NAMALWA (cell line): ENCODE data around the gene TSTD2.

Experiments used
- DNase-seq: peaks from one replicate; pipeline ENCODE4 v3.0.0-alpha.2; 2015; ENCODE audit warnings: low spot score

Gene TSTD2

GRCh38 chr9:97632985-97633858 is at the start of gene TSTD2, which contains the start of gene NCBP1:
TSS of gene TSTD2 (minus strand) at chr9:97633368. CDS start at chr9:97627562, 5,806 bp downstream.
TSS of gene NCBP1 (plus strand) at chr9:97633821. CDS start at chr9:97633882, 61 bp downstream.
- DNase-seq, result peak; percentile 98

DNA sequence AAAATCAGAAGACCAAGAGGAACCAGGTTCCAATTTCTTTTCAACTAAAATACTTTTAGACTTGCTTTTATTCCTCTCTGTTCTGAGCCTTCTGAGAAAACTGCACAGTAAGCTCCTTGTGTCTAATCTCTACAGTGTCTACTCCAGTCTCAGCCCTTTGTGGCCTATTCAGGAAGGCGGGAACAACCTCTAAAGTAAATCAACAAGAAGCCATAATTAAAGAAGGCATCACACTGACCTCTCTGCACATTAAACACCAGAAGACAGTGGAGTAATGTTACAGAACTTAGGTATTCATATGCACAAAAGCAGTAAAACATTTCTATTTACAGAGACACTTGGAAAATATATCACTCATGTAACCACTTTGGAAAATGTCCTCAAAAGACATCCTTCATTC is 49.1 kb upstream of the TSTD2 start:
- DNase-seq, result no peak

- no peak for DNase-seq
These were observed 42.5 kb upstream of the TSTD2 start for GRCh38 chr9:97675655-97676054.

- no peak for DNase-seq
These were observed 40.8 kb upstream of the TSTD2 start for GRCh38 chr9:97673922-97674321.

DNA sequence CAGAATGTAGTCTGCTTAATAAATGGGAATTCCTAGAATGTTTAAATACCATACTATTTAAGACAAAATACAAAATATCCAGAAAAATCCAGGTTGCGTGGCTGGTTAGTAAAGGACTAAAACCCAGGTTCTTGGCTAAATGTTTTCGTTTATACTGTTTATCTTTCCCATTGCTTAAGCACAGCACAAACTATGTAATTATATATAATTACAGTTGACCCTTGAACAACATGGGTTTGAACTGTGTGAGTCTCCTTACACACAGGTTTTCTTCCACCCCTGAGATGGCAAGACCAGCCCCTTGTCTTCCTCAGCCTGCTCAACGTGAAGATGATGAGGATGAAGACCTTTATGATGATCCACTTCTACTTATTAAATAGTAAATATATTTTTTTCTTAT is 39.2 kb upstream of the TSTD2 start:
- DNase-seq, result no peak

- no peak for DNase-seq
These were observed 37.4 kb upstream of the TSTD2 start for GRCh38 chr9:97670586-97670985.

- DNase-seq, result no peak
These were observed 35.3 kb upstream of the TSTD2 start for GRCh38 chr9:97668485-97668884.

- no peak for DNase-seq
These were observed 33.9 kb upstream of the TSTD2 start for GRCh38 chr9:97666907-97667686.

DNA sequence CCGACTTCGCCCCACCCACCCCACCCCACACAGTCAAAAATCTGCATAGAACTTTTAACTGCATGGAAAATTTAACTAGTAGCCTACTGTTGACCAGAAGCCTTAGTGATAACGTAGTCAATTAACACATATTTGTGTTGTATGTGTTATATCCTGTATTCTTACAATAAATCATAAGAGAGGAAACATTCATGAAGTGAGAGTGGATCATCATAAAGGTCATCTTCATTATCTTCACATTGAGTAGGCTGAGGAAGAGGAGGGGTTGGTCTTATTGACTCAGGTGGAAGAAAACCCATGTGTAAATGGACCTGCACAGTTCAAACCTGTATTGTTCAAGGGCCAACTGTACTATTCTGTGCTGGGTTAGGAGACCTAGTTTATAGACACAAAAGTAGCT is 32.6 kb upstream of the TSTD2 start:
- no peak for DNase-seq

- no peak for DNase-seq
These were observed 27.7 kb upstream of the TSTD2 start for GRCh38 chr9:97660847-97661246.

DNA sequence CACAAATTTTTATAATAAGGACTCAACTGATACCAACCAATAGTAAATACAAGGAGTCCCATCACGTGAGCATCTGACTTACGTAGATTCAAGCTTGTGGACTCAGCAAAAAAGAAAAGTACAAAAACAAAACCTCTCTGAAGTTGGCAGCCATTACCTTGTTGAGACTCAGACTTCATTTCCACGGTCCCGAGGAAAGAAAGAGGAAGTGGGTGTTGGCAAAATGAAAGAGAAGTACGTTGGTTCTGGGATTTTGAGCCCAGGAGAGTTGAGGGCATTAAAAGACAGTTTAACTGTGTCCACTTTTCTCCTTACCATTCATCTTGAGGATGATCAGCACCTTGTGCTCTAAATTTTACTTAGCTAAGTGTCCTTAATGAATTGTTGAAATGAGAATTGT is 27.2 kb upstream of the TSTD2 start:
- no peak for DNase-seq

DNA sequence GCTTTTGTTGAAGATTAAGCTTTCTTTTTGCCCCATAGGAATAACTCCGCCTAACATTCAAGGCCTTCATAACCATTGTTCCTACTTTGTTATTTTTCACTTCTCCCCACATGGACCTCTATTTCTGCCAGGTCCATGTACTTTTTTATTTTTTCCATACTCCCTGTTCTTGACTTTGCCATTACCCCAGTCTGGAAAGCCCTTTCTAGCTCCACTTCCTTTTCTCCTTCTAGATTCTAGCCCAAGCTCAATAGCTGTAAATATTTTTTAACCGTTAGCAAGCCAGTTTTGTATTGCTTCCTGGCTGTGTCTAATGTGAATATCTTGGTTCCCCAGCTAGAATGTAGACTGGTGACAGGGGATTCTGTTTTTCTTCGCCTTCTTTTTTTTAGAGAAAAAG is 26.6 kb upstream of the TSTD2 start:
- DNase-seq, result no peak

GRCh38 chr9:97658707-97659106 is 25.5 kb upstream of the TSTD2 start:
- no peak for DNase-seq

GRCh38 chr9:97651646-97652045 is 18.5 kb upstream of the TSTD2 start:
- DNase-seq, result no peak

DNA sequence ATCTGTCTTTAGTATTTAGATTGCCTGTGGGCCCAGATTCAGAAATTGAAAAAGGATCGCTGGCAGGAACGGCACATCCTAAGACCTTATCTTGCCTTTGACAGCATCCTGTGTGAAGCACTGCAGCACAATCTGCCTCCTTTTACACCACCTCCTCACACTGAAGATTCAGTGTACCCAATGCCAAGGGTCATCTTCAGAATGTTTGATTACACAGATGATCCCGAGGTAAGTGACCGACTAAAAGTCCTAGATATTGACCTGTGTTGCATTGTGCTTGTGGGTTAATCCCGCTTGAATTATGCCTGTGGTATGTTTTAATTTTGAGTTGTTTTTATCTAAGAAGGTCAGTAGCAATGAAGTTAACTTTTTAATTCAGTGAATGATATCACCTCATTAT is 14.8 kb upstream of the TSTD2 start:
- DNase-seq, result no peak

- DNase-seq, result no peak
These were observed 12.6 kb upstream of the TSTD2 start for GRCh38 chr9:97645720-97646119.

DNA sequence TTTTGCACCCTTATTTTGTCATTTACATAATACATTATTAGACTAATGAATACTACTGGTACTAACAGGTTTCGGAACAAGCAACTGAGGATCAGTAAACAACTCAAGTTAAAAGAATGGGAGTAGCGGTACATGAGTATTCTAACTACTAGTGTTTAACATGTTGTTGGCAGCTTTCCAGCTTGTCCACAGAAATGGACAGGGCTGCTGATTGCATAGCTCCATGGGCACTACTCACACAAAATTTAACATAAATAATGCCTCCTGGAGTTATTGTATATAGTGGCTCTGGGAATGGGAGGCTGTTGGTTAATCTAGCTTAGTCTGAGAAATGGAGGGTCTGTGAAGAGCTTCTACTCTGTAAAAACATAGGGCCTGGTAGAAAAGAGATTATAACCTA is 7.2 kb upstream of the TSTD2 start:
- no peak for DNase-seq

DNA sequence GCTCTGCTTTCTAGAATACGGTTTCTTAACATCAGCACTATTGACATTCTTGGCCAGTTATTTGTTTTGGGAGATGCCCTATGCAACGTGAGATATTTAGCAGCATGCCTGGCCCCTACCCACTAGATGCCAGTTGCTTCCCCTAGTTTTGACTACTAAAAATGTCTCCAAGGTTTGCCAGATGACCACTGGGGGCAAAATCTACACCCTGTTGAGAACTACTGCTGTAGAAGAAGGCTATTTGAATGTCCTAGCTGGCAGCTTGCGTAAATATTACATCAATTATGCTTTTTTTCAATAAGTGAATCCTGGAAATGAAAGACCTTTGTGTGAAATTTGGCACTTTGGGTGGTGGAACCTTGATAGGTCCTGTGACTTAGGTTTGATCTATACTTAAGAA is 5.5 kb upstream of the TSTD2 start:
- DNase-seq, result peak; percentile 46

GRCh38 chr9:97636903-97637302 is 3.7 kb upstream of the TSTD2 start:
- DNase-seq, result no peak

GRCh38 chr9:97635026-97635425 is 1.9 kb upstream of the TSTD2 start:
- no peak for DNase-seq

DNA sequence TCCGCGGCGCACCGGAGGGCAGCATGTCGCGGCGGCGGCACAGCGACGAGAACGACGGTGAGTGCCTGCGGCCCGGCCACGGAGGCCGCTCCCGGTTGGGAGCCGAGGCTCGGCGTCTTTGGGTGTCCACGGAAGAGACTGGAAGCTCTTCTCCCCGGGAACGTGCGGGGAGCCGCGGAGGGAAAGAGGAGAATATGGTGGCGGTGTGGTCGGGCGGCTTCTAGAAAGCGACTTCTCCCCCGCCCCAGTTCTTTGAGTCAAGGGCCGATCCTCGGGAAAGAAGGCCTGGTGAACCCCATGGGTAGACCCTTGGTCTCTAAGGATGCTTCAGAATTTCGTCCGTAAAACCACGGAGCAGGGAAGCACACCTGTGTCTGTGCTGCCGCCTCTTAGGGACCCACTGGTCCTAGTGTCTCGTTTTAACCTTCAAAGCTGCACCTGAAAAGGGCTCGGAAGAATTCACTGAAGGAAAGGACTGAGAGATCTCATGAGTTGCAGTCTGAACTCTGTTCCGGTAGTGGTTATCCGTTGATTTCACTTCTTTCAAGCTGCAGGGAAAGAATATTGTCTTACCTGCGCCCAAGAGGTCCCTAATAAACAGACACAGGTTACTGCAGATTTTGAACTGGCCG is 807 bp upstream of the TSTD2 start:
- peak; percentile 50 for DNase-seq

DNA sequence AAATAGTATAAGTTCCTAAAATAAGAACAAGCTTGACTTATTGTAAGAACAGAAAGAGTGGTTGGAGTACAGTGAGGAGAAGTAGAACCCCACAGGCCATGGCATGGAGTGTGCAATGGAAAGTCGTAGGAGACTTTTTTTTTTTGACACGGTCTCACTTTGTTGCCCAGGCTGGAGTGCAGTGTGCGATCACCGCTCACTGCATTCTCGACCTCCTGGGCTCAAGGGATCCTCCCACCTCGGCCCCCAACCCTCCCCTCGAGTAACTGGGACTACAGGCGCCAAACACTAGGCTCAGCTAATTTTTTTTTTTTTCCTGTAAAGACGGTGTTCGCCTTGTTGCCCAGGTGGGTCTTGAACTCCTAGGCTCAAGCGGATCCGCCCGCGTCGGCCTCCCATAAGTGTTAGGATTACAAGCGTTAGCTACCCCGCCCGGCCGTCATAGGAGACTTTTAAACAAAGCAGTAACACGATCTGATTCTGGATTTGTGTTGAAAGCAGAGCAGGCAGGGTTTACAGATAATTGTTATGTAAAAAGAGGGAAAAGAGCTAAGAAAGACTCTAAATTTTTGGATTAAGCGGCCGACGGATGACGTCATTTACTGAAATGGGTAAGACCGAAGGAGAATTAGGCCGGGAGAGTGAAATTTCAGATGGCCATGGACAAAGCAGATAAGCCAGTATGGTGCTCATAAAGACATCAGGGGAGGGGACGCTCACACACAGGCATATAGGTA is 752 bp downstream of the TSTD2 start:
- DNase-seq, result peak; percentile 78
